ENCODE measurements around the gene MYMX.

MYMX gene

GRCh38 chr6:44234101-44235025, 17.6 kb downstream of the MYMX start:
- peak; percentile 79 for DNase-seq

- no peak for DNase-seq
These were observed 18.5 kb downstream of the MYMX start for GRCh38 chr6:44235269-44235668.

GRCh38 chr6:44235891-44236516, 19.3 kb downstream of the MYMX start:
- DNase-seq = no peak

DNA sequence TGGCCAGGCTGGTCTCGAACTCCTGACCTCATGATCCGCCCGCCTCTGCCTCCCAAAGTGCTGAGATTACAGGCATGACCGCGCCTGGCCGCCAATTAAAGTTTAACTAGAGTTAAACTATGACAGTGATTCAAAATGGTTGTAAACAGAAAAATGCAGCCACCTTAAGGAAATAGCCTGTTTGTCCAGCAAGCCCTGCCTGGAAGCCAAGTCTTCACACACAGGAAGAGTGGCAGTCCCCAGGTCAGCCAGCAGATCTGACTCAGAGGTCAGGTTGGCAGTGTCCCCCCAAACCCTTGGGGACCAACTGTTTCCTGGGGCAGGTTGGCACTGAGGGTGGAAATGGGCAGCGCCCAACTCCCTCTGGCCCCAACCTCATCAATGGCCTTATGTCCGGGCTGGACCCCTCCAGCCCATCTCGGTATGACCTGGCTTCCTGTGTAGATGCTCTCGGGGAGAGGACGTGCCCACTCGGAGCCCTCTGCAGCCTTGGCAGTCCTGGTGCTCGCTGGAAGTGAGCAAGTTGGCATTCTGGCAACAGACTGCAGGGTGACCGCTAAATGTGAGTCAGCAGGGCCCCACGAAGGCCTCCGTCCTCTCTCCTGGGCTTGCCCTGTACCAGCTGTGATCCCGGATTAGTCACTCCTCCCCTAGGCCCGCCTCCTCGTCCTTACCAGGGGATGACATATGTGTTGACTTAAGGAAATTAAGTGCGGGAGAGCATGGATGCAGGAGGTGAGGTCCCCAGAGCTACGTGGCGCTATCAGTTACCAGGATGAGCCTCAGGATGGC, 20.5 kb downstream of the MYMX start:
- DNase-seq = peak; percentile 92

- DNase-seq = peak; percentile 57
These were observed 21.2 kb downstream of the MYMX start for GRCh38 chr6:44237813-44238433.

GRCh38 chr6:44238687-44239350, 22.1 kb downstream of the MYMX start:
- DNase-seq = no peak

- no peak for DNase-seq
These were observed 26.6 kb downstream of the MYMX start for GRCh38 chr6:44243345-44243744.

DNA sequence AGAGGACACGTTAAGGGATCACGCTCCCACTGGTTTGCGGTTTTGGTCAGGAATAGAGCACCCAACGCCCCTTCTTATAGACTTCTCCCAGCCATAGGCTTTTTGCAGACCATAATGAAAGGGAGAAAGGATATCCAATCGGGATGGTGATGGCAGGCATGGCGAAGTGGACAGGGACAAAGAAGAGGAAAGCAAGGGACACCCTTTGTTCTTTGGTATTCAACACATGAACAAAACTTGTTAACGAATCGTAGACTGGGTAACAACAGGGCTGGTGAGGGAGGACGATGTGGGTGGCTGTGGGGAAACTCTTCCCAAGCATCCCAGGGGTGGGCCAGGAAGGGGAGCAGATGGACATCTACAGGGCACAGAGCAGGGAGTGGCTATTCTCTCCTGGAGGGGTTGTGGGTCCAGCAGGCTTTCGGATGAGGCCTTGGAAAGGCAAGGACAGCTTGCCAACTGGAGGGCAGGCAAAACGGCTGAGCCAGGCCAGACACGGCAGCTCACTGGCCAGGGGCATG, 28.7 kb downstream of the MYMX start:
- no peak for DNase-seq

GRCh38 chr6:44245912-44246662, 29.4 kb downstream of the MYMX start:
- DNase-seq = peak; percentile 83

GRCh38 chr6:44246663-44247337, 30.1 kb downstream of the MYMX start, which contains the start of gene HSP90AB1:
Gene HSP90AB1 (plus strand): TSS chr6:44247101. CDS start chr6:44248630, 1,529 bp downstream.
- peak; percentile 98 for DNase-seq

- peak; percentile 57 for DNase-seq
These were observed 30.9 kb downstream of the MYMX start for GRCh38 chr6:44247338-44248302.

DNA sequence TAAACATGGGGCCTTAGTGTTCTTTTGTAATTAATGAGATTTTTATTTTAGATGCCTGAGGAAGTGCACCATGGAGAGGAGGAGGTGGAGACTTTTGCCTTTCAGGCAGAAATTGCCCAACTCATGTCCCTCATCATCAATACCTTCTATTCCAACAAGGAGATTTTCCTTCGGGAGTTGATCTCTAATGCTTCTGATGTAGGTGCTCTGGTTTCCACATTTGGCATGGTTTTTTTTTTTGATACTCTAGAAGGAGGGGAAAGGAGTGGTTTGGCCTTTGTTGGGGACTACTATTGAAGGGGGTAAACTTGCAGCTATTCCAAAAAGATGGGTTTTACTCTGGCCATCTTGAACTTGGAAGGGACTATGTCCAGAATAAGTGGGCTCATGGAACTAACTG, 31.9 kb downstream of the MYMX start:
- no peak for DNase-seq

- DNase-seq = no peak
These were observed 32.5 kb downstream of the MYMX start for GRCh38 chr6:44249082-44249748.

DNA sequence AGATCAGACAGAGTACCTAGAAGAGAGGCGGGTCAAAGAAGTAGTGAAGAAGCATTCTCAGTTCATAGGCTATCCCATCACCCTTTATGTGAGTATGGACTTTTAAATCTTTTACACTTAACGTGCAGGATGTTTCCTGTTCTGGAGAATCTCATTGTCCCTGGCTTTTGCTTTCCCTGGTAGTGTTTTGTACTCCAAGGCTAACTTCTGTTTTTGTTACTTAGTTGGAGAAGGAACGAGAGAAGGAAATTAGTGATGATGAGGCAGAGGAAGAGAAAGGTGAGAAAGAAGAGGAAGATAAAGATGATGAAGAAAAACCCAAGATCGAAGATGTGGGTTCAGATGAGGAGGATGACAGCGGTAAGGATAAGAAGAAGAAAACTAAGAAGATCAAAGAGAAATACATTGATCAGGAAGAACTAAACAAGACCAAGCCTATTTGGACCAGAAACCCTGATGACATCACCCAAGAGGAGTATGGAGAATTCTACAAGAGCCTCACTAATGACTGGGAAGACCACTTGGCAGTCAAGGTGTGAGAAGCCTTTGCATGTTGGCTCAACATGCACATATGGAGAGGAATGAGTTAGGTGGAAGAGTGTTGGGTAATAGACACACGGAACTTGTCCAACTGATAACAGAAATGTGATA, 33.5 kb downstream of the MYMX start:
- DNase-seq = no peak

DNA sequence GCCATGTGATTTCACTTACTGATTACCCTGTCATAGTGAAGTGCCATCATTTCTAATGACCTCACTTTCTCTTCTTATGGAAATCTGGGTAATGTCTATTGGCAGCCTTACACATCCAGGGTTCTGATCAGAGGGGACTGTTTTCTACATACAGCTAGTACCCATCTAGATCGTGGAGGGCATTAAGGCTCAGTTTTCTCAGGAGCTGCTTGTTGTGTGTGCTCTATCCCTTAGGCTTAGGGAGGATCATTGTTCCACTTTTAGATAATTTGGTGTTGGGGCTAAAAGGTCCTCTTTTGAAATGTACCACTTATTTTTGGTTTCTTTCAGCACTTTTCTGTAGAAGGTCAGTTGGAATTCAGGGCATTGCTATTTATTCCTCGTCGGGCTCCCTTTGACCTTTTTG, 34.0 kb downstream of the MYMX start:
- DNase-seq = no peak

GRCh38 chr6:44251576-44252524, 35.1 kb downstream of the MYMX start:
- no peak for DNase-seq

Measured in fibroblast of skin of abdomen (primary cell).